ENCODE measurements around the gene ASPN. TPM values are rescaled to one million over a fixed set of nuclear protein-coding genes. Genes with fewer than 3 reads are reported as not detected.

The ASPN gene
- total RNA-seq, 1 donor from 2014 or later, result not detected

DNA sequence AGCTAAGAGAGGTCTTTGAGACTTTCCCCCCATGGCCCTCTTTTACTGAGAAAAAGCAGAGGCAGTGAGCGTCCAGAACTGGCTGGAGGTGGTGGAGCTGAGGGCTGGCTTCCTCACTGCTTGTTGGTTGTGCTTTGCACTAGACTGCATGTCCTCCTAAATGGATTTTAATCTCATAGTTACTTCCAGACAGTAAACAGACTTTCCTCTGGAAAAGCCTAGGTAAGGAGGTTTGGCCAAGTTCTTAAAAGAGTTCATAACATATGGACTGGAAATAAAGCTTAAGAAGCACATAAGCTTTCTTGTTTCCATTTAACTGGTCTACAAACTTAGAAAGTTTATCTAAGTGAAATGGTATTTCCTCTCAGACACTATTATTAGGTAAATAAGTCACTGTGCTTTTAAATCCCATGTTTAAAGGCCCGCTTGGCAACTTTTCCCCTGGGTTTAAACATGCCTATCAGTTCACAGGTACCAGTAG is 2.0 kb downstream of the ASPN start:
- Mint-ChIP-seq H3K27ac (no peak overlapping the region), H3K27me3 (ENCODE audit: low read depth) (no peaks in the 10 kb centered on the region), H3K36me3 (ENCODE audit: low read depth) (no peaks in the 10 kb centered on the region), H3K4me1 (ENCODE audit: low read depth) (peaks cover 13% of the 10 kb centered on the region), H3K9me3 (no peaks in the 10 kb centered on the region), H3K4me3 (ENCODE audit: low read depth) (no peak overlapping the region)
- intact Hi-C loops (cut with micrococcal nuclease), result no loop called here
- DNase-seq (ENCODE audit: low spot score), result no peak

DNA sequence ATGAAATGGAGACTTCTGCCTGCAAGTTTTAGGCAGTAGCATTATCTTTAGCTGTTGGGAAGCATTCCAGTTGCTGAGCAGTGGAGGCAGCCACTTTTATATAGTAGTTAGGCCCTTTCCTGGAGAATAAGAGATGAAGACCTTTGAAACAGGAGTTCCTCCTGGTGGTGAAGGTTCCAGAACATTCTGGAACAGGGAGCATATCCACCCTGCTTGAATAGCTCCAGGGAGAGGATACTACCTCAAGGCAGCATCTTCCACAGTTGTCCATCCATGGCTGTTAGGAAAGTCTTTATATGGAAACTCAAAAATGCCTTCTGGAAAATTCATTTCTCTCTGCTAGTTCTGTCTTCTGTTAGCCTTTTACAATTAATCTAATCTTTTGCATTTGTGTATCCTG is 3.0 kb downstream of the ASPN start:
- no peak overlapping the region for H3K4me3 Mint-ChIP-seq (ENCODE audit: low read depth)
- H3K27ac Mint-ChIP-seq, result no peak overlapping the region
- DNase-seq (ENCODE audit: low spot score), result no peak
- H3K9me3 Mint-ChIP-seq, result no peaks in the 10 kb centered on the region
- intact Hi-C loops (cut with micrococcal nuclease), result no loop called here
- no peaks in the 10 kb centered on the region for H3K36me3 Mint-ChIP-seq (ENCODE audit: low read depth)
- peaks cover 13% of the 10 kb centered on the region for H3K4me1 Mint-ChIP-seq (ENCODE audit: low read depth)
- H3K27me3 Mint-ChIP-seq (ENCODE audit: low read depth), result no peaks in the 10 kb centered on the region

DNA sequence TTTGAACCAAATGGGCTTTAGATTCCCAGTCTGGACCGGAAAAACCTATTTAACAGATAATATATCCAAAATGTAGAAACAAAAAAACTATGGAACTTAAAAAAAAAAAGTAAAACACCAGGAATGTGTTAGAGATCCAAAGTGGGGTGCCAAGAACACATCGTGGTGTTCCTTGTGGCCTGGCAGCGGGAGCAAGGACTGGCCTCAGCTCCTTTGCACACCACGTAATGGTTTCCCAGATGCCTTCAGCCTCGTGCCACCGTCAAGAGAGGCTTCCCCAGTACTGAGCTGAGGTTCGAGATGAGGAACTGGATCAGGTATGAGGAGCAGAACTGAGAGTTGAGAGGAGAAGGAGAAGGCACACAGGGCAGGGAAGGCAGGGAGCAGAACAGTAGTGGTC is 3.5 kb downstream of the ASPN start:
- H3K4me1 Mint-ChIP-seq (ENCODE audit: low read depth), result peaks cover 13% of the 10 kb centered on the region
- DNase-seq (ENCODE audit: low spot score), result no peak
- no peak overlapping the region for H3K4me3 Mint-ChIP-seq (ENCODE audit: low read depth)
- no peaks in the 10 kb centered on the region for H3K27me3 Mint-ChIP-seq (ENCODE audit: low read depth)
- H3K27ac Mint-ChIP-seq, result no peak overlapping the region
- H3K9me3 Mint-ChIP-seq, result no peaks in the 10 kb centered on the region
- intact Hi-C loops (cut with micrococcal nuclease), result no loop called here
- no peaks in the 10 kb centered on the region for H3K36me3 Mint-ChIP-seq (ENCODE audit: low read depth)

DNA sequence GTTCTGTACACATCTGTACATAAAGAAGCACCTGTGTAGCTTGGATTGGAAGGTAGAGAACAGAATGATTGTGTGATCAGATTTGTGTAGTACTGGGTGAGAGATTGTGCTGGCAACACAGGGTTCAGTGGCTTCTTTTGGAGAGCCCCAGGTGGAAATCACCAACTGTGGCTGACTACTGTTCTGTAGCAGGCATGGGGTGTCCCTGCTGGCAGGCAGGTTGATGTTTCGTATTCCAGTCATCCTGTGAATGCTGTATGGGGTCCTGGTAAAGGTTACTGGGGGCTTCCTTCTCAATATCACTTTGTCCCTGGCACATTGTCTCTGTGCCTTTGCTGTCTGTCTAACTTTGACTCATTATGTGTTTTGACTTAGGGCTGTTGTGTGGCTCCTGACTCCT is 5.3 kb downstream of the ASPN start:
- no peak overlapping the region for H3K4me3 Mint-ChIP-seq (ENCODE audit: low read depth)
- no peak for DNase-seq (ENCODE audit: low spot score)
- intact Hi-C loops (cut with micrococcal nuclease), result no loop called here

DNA sequence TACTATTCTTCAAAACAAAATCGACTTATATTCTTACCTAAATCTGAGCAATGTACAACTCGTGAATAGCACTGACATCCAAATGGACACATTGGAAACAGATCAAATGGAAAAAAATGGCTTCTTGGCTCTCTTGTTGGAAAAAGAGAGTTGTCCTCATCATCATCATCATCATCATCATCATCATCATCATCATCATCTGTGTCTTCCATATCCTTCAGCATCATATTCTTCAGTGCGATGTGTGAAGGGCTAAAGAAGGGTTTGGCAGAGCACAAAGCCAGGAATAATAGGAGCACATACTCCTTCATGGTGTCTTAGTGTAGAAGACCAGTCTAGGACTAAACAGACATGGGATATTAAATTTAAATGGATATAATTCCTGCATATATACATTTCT is 7.7 kb downstream of the ASPN start:
- Mint-ChIP-seq H3K4me1 (ENCODE audit: low read depth) (peaks cover 5% of the 10 kb centered on the region), H3K27me3 (ENCODE audit: low read depth) (no peaks in the 10 kb centered on the region), H3K9me3 (no peaks in the 10 kb centered on the region), H3K27ac (no peak overlapping the region), H3K4me3 (ENCODE audit: low read depth) (no peak overlapping the region), H3K36me3 (ENCODE audit: low read depth) (no peaks in the 10 kb centered on the region)
- intact Hi-C loops (cut with micrococcal nuclease), result no loop called here
- DNase-seq (ENCODE audit: low spot score), result no peak

More for the DNA sequence above, 5.3 kb downstream of the ASPN start:
- Mint-ChIP-seq H3K27me3 (ENCODE audit: low read depth) (no peaks in the 10 kb centered on the region), H3K9me3 (no peaks in the 10 kb centered on the region), H3K27ac (no peak overlapping the region), H3K4me1 (ENCODE audit: low read depth) (peaks cover 13% of the 10 kb centered on the region), H3K36me3 (ENCODE audit: low read depth) (no peaks in the 10 kb centered on the region)

DNA sequence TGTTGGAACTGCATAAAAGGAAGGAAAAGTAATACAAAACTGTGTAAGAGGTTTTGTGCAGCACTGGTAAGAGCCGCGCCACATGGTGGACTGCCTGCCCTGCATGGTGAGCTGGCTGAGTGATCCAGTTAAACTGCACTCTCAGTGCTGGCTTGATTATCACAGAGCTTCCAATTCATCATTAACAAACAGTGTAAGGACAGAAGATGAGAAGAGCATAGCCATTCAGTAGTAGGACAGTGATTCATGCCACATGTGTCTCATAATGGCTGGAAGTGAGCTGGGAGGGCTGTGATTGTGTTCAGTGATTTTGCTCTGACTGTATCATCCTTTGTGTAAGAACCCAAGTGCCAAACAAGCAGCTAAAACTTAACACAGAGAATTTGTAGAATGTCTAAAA is 14.1 kb downstream of the ASPN start:
- Mint-ChIP-seq H3K27ac (no peak overlapping the region), H3K9me3 (no peaks in the 10 kb centered on the region), H3K4me3 (ENCODE audit: low read depth) (no peak overlapping the region), H3K27me3 (ENCODE audit: low read depth) (no peaks in the 10 kb centered on the region), H3K36me3 (ENCODE audit: low read depth) (no peaks in the 10 kb centered on the region), H3K4me1 (ENCODE audit: low read depth) (peaks cover 5% of the 10 kb centered on the region)
- intact Hi-C loops (cut with micrococcal nuclease), result no loop called here
- DNase-seq (ENCODE audit: low spot score), result no peak

DNA sequence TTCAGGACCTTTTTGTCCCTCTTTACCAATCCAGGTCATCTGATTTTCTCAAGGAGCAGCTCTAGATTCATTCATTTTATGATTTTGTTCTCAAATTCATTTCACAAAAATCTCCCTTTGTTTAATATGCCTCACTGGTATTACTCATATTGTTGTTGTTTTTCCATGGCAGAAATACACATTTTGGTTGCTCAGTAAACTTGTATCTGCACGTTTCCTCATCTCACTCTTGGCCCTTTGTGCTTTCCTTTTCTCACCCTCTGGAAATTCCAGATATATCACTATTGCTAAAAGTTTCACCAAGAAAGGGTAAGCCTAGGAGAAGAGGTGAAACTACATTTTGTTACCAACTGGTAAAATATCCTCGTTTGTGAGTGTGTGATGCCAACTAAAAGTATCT is 14.8 kb downstream of the ASPN start:
- H3K27ac Mint-ChIP-seq, result no peak overlapping the region
- H3K9me3 Mint-ChIP-seq, result no peaks in the 10 kb centered on the region
- no peak for DNase-seq (ENCODE audit: low spot score)
- H3K4me1 Mint-ChIP-seq (ENCODE audit: low read depth), result peaks cover 5% of the 10 kb centered on the region
- H3K27me3 Mint-ChIP-seq (ENCODE audit: low read depth), result no peaks in the 10 kb centered on the region
- intact Hi-C loops (cut with micrococcal nuclease), result no loop called here
- no peak overlapping the region for H3K4me3 Mint-ChIP-seq (ENCODE audit: low read depth)
- H3K36me3 Mint-ChIP-seq (ENCODE audit: low read depth), result no peaks in the 10 kb centered on the region

DNA sequence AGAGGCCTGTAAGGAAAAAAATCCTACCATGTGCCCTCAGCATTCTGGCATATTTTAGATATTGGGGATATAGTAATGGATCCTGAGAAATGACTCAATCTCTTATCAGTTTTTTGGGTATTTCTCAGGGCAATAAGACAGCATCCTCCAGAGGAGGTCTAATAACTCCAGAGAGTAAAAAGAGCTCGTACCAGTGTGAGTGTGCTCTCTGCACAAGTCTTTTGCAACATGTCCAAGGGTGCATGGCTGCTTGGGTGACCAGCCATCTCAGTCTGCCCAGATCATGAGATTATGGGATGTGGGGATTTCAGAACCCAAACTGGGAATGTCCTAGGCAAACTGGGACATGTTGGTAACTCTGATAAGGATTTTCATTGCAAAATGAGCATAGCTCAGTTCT is 15.3 kb downstream of the ASPN start:
- Mint-ChIP-seq H3K9me3 (no peaks in the 10 kb centered on the region), H3K27ac (no peak overlapping the region), H3K27me3 (ENCODE audit: low read depth) (no peaks in the 10 kb centered on the region), H3K4me3 (ENCODE audit: low read depth) (no peak overlapping the region), H3K36me3 (ENCODE audit: low read depth) (no peaks in the 10 kb centered on the region), H3K4me1 (ENCODE audit: low read depth) (peaks cover 5% of the 10 kb centered on the region)
- intact Hi-C loops (cut with micrococcal nuclease), result no loop called here
- no peak for DNase-seq (ENCODE audit: low spot score)

DNA sequence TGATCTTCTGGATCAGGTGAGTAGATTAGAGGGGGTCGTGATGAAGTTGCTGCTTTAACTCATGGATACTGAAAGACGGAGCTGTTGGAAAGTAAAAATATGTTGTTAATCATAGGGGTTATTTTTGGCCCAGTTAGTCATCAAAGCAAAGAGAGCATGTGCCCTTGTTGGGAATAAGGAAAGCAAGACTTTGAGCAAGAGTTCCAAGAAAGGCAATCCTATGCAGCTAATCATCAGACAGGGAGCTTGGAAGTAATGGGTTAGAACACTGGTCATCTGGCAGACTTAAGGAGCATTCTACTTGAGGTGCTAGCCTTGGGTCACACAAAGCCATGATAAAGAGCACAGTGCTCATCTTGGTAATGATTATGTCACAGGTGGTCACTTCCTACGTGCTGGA is 18.3 kb downstream of the ASPN start:
- Mint-ChIP-seq H3K27me3 (ENCODE audit: low read depth) (no peaks in the 10 kb centered on the region), H3K27ac (no peak overlapping the region), H3K9me3 (no peaks in the 10 kb centered on the region), H3K4me3 (ENCODE audit: low read depth) (no peak overlapping the region), H3K4me1 (ENCODE audit: low read depth) (peaks cover 5% of the 10 kb centered on the region), H3K36me3 (ENCODE audit: low read depth) (no peaks in the 10 kb centered on the region)
- no peak for DNase-seq (ENCODE audit: low spot score)
- intact Hi-C loops (cut with micrococcal nuclease), result no loop called here

DNA sequence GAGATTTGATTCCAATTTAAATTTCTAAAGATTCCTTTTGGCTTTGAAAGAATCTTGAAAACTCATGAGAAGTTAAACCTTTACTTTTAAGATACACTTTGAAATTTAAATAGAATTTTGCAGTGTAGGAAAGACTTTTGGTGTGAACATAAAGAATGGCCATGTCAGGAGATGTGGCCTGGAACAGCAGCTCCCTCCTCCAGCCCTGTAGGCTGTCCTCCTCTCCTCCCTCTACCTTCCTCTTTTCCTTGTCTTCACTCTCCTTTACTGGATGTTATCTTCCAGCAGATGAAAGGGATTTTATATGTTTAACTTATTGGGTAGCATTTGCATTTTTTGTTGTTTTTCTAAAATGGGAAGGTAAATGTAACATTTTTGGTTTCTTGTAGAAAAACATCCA is 18.9 kb downstream of the ASPN start:
- Mint-ChIP-seq H3K9me3 (no peaks in the 10 kb centered on the region), H3K36me3 (ENCODE audit: low read depth) (no peaks in the 10 kb centered on the region), H3K27me3 (ENCODE audit: low read depth) (no peaks in the 10 kb centered on the region), H3K27ac (no peak overlapping the region), H3K4me3 (ENCODE audit: low read depth) (no peak overlapping the region), H3K4me1 (ENCODE audit: low read depth) (peaks cover 5% of the 10 kb centered on the region)
- intact Hi-C loops (cut with micrococcal nuclease), result no loop called here
- DNase-seq (ENCODE audit: low spot score), result no peak

DNA sequence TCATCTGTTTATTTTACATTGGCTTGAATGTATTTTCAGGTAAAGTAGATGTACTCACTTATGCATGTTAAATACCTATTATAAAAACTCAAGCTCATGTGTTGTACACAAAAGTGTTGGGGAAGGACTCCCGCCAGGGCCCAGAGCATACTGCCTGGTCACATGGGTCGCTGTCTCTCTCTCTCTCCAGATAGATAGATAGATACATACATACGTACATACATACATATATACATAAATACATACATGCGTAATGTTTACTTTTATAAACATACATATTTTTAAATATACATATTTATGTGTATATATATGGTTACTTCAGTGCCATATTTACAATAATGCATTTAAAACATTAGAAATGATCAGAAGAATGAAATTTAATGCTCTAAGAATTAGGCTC is 24.7 kb downstream of the ASPN start:
- Mint-ChIP-seq H3K27ac (no peak overlapping the region), H3K36me3 (ENCODE audit: low read depth) (no peaks in the 10 kb centered on the region), H3K9me3 (no peaks in the 10 kb centered on the region), H3K4me1 (ENCODE audit: low read depth) (no peaks in the 10 kb centered on the region), H3K27me3 (ENCODE audit: low read depth) (no peaks in the 10 kb centered on the region), H3K4me3 (ENCODE audit: low read depth) (no peak overlapping the region)
- no peak for DNase-seq (ENCODE audit: low spot score)
- intact Hi-C loops (cut with micrococcal nuclease), result no loop called here

DNA sequence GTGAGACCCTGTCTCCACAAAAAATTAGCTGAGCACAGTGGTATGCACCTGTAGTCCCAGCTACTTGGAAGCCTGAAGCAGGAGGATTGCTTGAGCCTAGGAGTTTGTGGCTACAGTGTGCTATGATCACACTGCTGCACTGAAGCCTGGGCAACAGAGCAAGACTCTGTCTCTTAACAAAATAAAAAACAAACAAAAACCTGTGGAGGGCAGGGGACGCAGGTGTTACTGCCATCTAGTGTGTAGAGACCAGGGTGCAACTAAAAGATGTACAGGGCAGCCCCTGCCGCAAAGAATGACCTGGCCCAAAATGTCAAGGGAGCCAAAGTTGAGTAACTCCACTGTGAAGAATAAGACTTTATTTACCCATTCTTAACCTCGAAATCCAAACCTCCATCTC is 27.1 kb downstream of the ASPN start:
- no peaks in the 10 kb centered on the region for H3K27me3 Mint-ChIP-seq (ENCODE audit: low read depth)

DNA sequence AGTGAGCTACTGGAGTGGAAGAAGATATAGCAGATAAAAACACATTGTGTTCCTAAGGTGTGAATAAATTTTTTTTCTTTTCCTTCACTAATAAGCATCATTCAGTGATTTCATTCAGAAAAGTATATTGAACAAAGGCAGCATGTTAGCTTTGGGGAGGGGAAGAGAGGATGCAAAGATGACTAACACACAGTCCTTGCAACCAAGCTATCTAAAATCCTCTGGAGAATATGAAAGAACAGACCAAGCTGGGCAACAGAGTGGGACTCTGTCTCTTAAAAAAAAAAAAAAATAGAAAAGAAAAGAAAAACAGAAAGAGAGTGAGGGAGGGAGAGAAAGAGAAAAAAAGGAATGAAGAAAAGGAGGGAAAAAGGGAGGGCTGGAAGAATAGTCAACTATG is 35.8 kb downstream of the ASPN start:
- DNase-seq (ENCODE audit: low spot score), result no peak
- peaks cover under 1% of the 10 kb centered on the region for H3K4me1 Mint-ChIP-seq (ENCODE audit: low read depth)
- no peaks in the 10 kb centered on the region for H3K36me3 Mint-ChIP-seq (ENCODE audit: low read depth)
- H3K4me3 Mint-ChIP-seq (ENCODE audit: low read depth), result no peak overlapping the region
- intact Hi-C loops (cut with micrococcal nuclease), result no loop called here
- H3K9me3 Mint-ChIP-seq, result no peaks in the 10 kb centered on the region
- no peak overlapping the region for H3K27ac Mint-ChIP-seq
- peaks cover 2% of the 10 kb centered on the region for H3K27me3 Mint-ChIP-seq (ENCODE audit: low read depth)

More for the DNA sequence above, 27.1 kb downstream of the ASPN start:
- Mint-ChIP-seq H3K4me3 (ENCODE audit: low read depth) (no peak overlapping the region), H3K36me3 (ENCODE audit: low read depth) (no peaks in the 10 kb centered on the region), H3K9me3 (no peaks in the 10 kb centered on the region), H3K27ac (no peak overlapping the region), H3K4me1 (ENCODE audit: low read depth) (no peaks in the 10 kb centered on the region)
- intact Hi-C loops (cut with micrococcal nuclease), result no loop called here
- no peak for DNase-seq (ENCODE audit: low spot score)

DNA sequence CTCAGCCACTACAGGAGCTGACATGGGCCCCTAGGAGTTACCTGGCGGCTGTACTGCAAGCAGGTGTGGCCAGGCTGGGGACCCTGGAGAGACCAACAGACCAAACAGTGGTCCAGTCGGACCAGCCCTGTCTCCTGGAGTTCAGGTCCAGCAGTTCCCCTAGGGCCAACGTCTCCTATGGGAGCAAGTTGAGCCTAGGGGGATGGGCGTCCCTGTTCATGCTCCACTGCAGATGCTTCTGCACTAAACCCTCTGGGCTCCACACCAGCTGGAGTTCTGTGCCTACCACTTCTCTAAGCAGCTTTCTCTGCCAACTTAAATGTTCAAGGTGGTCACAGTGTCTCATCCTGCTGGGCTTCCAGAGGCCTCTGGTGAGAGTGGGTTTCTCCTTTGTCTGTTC is 37.5 kb downstream of the ASPN start:
- H3K36me3 Mint-ChIP-seq (ENCODE audit: low read depth), result no peaks in the 10 kb centered on the region

More for the DNA sequence above, 37.5 kb downstream of the ASPN start:
- Mint-ChIP-seq H3K9me3 (no peaks in the 10 kb centered on the region), H3K27ac (no peak overlapping the region), H3K27me3 (ENCODE audit: low read depth) (peaks cover 2% of the 10 kb centered on the region), H3K4me3 (ENCODE audit: low read depth) (no peak overlapping the region), H3K4me1 (ENCODE audit: low read depth) (peaks cover 13% of the 10 kb centered on the region)
- DNase-seq (ENCODE audit: low spot score), result no peak
- intact Hi-C loops (cut with micrococcal nuclease), result no loop called here

All from activated T-helper 2 cell treated with anti-CD3 and anti-CD28 coated beads, Interferon-gamma antibody, Interleukin-2, Interleukin-4, amounts not matched to agents 10 μg/mL and 5 μg/mL and 100 μg/mL, durations not matched to agents 14 hours and 24 hours and 36 hours (primary cell).